Astrocyte (in vitro differentiated cells and primary cell): ENCODE data around the gene ZSWIM3. TPM values are rescaled to one million over a fixed set of nuclear protein-coding genes. Genes with fewer than 3 reads are reported as not detected.

ENCODE experiments used
- DNase-seq: peaks from one replicate; pipeline ENCODE4 v3.0.0-alpha.2; 2010; ENCODE audit warnings: low read depth
- FAIRE-seq: peaks from 2 replicates; lab custom pipeline; 2011; peaks lifted over from hg19 to GRCh38; lab: Jason Lieb, UNC
- H2AFZ ChIP-seq: 2 replicates; pipeline ENCODE4 v1.6.0; 2012; ENCODE audit warnings: low read depth, low read length, inconsistent platforms
- H3K27ac ChIP-seq: 2 replicates; pipeline ENCODE4 v1.5.1; 2011; ENCODE audit warnings: low read depth, low read length, inconsistent platforms
- H3K27me3 ChIP-seq: 2 replicates; pipeline ENCODE4 v1.6.0; 2011; ENCODE audit warnings: low read length, inconsistent platforms; ENCODE audit not compliant: insufficient read depth
- H3K36me3 ChIP-seq: 2 replicates; pipeline ENCODE4 v1.5.1; 2011; ENCODE audit warnings: low read length, inconsistent platforms; ENCODE audit not compliant: insufficient read depth
- H3K4me1 ChIP-seq: 2 replicates; pipeline ENCODE4 v1.5.1; 2011; ENCODE audit warnings: low read length, inconsistent platforms; ENCODE audit not compliant: insufficient read depth
- H3K4me2 ChIP-seq: 2 replicates; pipeline ENCODE4 v1.6.0; 2012; ENCODE audit warnings: low read length, inconsistent platforms
- H3K4me3 ChIP-seq: 2 replicates; pipeline ENCODE4 v1.5.1; 2011; ENCODE audit warnings: low read depth, mild to moderate bottlenecking, low read length, inconsistent platforms; ENCODE audit not compliant: insufficient read depth
- H3K79me2 ChIP-seq: 2 replicates; pipeline ENCODE4 v1.6.0; 2012; ENCODE audit warnings: mild to moderate bottlenecking, low read length, inconsistent platforms; ENCODE audit not compliant: insufficient read depth
- H3K9ac ChIP-seq: 2 replicates; pipeline ENCODE4 v1.6.0; 2012; ENCODE audit warnings: mild to moderate bottlenecking, low read length, inconsistent platforms
- H3K9me3 ChIP-seq: 2 replicates; pipeline ENCODE4 v1.5.1; 2012; ENCODE audit warnings: low read depth, mild to moderate bottlenecking, low read length, inconsistent platforms; ENCODE audit not compliant: insufficient read depth
- H4K20me1 ChIP-seq: 2 replicates; pipeline ENCODE4 v1.6.0; 2012; ENCODE audit warnings: low read length, inconsistent platforms; ENCODE audit not compliant: insufficient read depth
- H3K27ac Mint-ChIP-seq: one replicate; pipeline ENCODE4 v1.8.0; 2021; ENCODE audit warnings: mild to moderate bottlenecking, mixed read lengths; ENCODE audit not compliant: unreplicated experiment
- H3K27me3 Mint-ChIP-seq: one replicate; pipeline ENCODE4 v1.8.0; 2021; ENCODE audit warnings: low read depth, mixed read lengths; ENCODE audit not compliant: unreplicated experiment
- H3K36me3 Mint-ChIP-seq: one replicate; pipeline ENCODE4 v1.8.0; 2021; ENCODE audit warnings: low read depth, mixed read lengths; ENCODE audit not compliant: unreplicated experiment
- H3K4me1 Mint-ChIP-seq: one replicate; pipeline ENCODE4 v1.8.0; 2021; ENCODE audit warnings: low read depth, mixed read lengths; ENCODE audit not compliant: unreplicated experiment
- H3K4me3 Mint-ChIP-seq: one replicate; pipeline ENCODE4 v1.8.0; 2021; ENCODE audit warnings: mild to moderate bottlenecking, moderate library complexity, mixed read lengths; ENCODE audit not compliant: unreplicated experiment
- H3K9me3 Mint-ChIP-seq: one replicate; pipeline ENCODE4 v1.8.0; 2021; ENCODE audit warnings: mild to moderate bottlenecking, mixed read lengths; ENCODE audit not compliant: unreplicated experiment
- CTCF ChIP-seq: IDR thresholded peaks from 2 replicates; pipeline ENCODE4 v1.5.1; 2011; ENCODE audit warnings: low read depth, mild to moderate bottlenecking, inconsistent platforms, low read length, moderate library complexity; ENCODE audit not compliant: insufficient read depth
- EZH2 ChIP-seq: IDR thresholded peaks from 2 replicates; pipeline ENCODE4 v1.6.1; 2012; ENCODE audit warnings: mild to moderate bottlenecking, low read length, inconsistent platforms; ENCODE audit not compliant: insufficient read depth
- total RNA-seq: library from RNA; stranded (reverse); gene quantifications from 2 replicates; pipeline ENCODE4 v1.2.1, GENCODE V29; 2021

Gene ZSWIM3
- total RNA-seq, 1 donor from 2014 or later = 4.7 TPM

DNA sequence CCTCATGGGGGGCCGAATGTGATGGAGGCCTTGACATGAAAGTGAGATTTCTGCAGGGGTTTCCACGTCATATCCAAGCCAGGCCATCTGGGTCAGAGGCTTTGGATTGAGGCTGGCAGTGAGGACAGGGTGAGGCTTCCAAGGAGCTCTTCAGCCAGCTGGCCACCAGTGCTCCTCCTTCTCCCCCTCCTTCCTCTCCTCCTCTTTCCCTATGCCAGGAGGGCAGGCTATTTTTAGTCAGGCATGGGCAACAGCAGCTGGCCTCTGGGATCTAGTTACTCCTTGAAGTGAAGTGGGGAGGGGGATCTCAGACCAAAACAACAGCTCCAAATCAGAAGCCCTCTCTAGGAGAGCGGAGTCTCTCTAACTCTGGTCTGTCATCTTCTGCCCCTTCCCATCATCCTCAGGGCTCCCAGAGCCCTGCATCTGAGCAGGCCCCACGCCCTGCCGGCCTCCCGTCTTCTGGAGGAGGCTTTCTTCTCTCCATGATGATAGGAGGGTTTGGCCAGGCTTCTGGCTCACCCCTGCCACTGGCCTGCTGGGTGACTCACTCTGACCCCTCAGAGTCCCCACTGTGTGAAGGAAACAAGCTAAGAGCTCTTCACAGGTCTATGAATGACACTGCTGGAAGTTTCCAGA lies 30.9 kb upstream of the ZSWIM3 start:
- FAIRE-seq (no peak), DNase-seq (no peak)
- Histone ChIP-seq H3K9ac (no peak overlapping the region), H2AFZ (peak overlapping the region; percentile 47), H3K4me3 (no peak overlapping the region), H3K27ac (no peak overlapping the region), H3K9me3 (no peaks in the 10 kb centered on the region), H3K4me2 (peak overlapping the region; percentile 20), H3K36me3 (no peaks in the 10 kb centered on the region), H3K4me1 (peaks cover 8% of the 10 kb centered on the region), H3K79me2 (no peaks in the 10 kb centered on the region), H3K27me3 (no peaks in the 10 kb centered on the region), H4K20me1 (no peaks in the 10 kb centered on the region)
- H3K4me1 Mint-ChIP-seq = peaks cover 21% of the 10 kb centered on the region
- TF ChIP-seq CTCF (no peak), EZH2 (no peak)
- H3K4me3 Mint-ChIP-seq = no peak overlapping the region
- H3K9me3 Mint-ChIP-seq = no peaks in the 10 kb centered on the region
- H3K27me3 Mint-ChIP-seq = peaks cover 7% of the 10 kb centered on the region
- H3K27ac Mint-ChIP-seq = no peak overlapping the region
- H3K36me3 Mint-ChIP-seq = no peaks in the 10 kb centered on the region

GRCh38 chr20:45827030-45827652 lies 30.3 kb upstream of the ZSWIM3 start, which contains the start of gene TNNC2:
Gene TNNC2 (minus strand): TSS chr20:45827312. CDS start chr20:45827248, 64 bp downstream.
- H3K27ac Mint-ChIP-seq = no peak within 1 kb of the TSS

More at GRCh38 chr20:45827030-45827652, 30.3 kb upstream of the ZSWIM3 start, which contains the start of gene TNNC2:
- FAIRE-seq (no peak), DNase-seq (no peak)
- H3K9me3 Mint-ChIP-seq = no peaks in the 10 kb centered on the region
- TF ChIP-seq EZH2 (no peak), CTCF (no peak)
- no peaks in the 10 kb centered on the region for H3K79me2 ChIP-seq
- no peaks in the 10 kb centered on the region for H3K9me3 ChIP-seq
- H3K36me3 Mint-ChIP-seq = no peaks in the 10 kb centered on the region
- H3K4me3 Mint-ChIP-seq = peak within 1 kb of the TSS; percentile 17
- H2AFZ ChIP-seq = peak within 1 kb of the TSS; percentile 47
- H3K36me3 ChIP-seq = no peaks in the 10 kb centered on the region
- H3K4me1 ChIP-seq = peaks cover 8% of the 10 kb centered on the region
- H3K9ac ChIP-seq = no peak within 1 kb of the TSS
- no peak within 1 kb of the TSS for H3K4me3 ChIP-seq
- H3K27ac ChIP-seq = no peak within 1 kb of the TSS
- no peaks in the 10 kb centered on the region for H3K27me3 ChIP-seq
- H3K4me1 Mint-ChIP-seq = peaks cover 21% of the 10 kb centered on the region
- H3K4me2 ChIP-seq = peak within 1 kb of the TSS; percentile 20
- peaks cover 4% of the 10 kb centered on the region for H3K27me3 Mint-ChIP-seq
- no peaks in the 10 kb centered on the region for H4K20me1 ChIP-seq
